Measurements from ENCODE around the gene TLX2. TPM values are rescaled to one million over a fixed set of nuclear protein-coding genes. Genes with fewer than 3 reads are reported as not detected.
A peak's percentile ranks its signal among the peaks of the same experiment; 100 is the strongest.

TLX2 gene
- polyA plus RNA-seq, 3 donors = not detected

DNA sequence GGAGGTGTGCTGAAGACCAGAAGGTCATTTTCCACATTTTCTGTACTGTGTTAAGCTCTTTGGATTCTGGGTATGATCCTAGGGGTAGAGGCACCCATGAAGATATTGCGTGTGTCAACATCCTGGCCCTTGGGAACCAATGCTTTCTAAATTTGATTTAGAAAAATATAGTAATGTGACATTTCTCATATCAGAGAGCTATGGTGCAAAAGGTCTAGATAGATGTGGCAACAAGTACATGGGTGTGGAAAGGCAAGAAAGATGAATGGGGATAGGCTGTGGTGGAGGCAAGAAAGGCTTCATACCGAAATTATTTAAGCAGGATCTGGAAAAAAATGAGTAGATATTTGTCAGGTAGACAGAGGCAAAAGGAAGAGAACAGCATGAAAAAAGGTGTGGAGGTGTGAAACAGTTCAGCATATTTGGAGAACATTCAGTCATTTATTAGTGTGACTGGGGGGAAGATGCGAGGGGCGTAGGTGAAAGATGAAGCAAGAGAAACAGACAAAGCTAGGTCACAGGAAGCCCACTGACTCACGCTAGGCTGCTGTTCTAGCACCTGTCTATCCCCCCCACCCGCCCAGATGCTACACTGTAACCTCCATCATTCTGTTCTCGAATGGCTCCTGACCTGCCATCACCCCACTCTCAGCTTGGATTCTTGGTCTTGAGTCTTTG lies 52.0 kb downstream of the TLX2 start:
- Histone ChIP-seq H3K36me3 (replicated peaks in 1 of 2; ENCODE audit: control insufficient read depth in 1 of 2, insufficient read depth in 2 of 2, low read length in 2 of 2) (no peaks in the 10 kb centered on the region), H3K27ac (ENCODE audit: low read depth in 1 of 2, low read length in 2 of 2) (peak overlapping the region in 1 of 2 donors; percentile 77), H3K9me3 (replicated peaks in 1 of 2; ENCODE audit: control insufficient read depth in 1 of 2, insufficient read depth in 1 of 2, low read length in 2 of 2) (no peaks in the 10 kb centered on the region), H3K27me3 (ENCODE audit: control insufficient read depth in 2 of 2, insufficient read depth in 2 of 2, low read length in 2 of 2) (no peaks in the 10 kb centered on the region), H3K79me2 (ENCODE audit: insufficient read depth, low read length) (no peaks in the 10 kb centered on the region), H2AFZ (ENCODE audit: insufficient read depth, low read depth, low read length, poor library complexity, severe bottlenecking) (peak overlapping the region; percentile 52), H3K4me2 (replicated peaks; ENCODE audit: extremely low read depth, low read length, poor library complexity, severe bottlenecking) (peak overlapping the region; percentile 47), H4K20me1 (ENCODE audit: insufficient read depth, low read length) (no peaks in the 10 kb centered on the region), H3K4me1 (ENCODE audit: control insufficient read depth in 1 of 2, insufficient read depth in 2 of 2, low read length in 2 of 2) (peaks cover 59 to 67% of the 10 kb centered on the region in 2 donors), H3K9ac (ENCODE audit: insufficient read depth, low read length, poor library complexity, severe bottlenecking) (no peak overlapping the region), H3K4me3 (replicated peaks in 1 of 3; ENCODE audit: low read depth in 2 of 3, low read length in 3 of 3) (peak overlapping the region in 1 of 3 experiments; percentile 34)
- peaks cover 0 to 3% (median 0%) of the 10 kb centered on the region in 7 donors for H3K9me3 Mint-ChIP-seq
- H3K36me3 Mint-ChIP-seq = peaks cover 0 to 4% of the 10 kb centered on the region in 2 donors
- DNase-seq = peak in 1 of 3 donors; percentile 33
- WGBS (ENCODE audit: insufficient coverage) = 73% methylated on average over 3 of the region's 7 CpGs
- intact Hi-C loops (cut with micrococcal nuclease) = no loop called here
- TF ChIP-seq CTCF (IDR thresholded peaks at IDR 0.05) = no peak
- H3K27ac Mint-ChIP-seq = peak overlapping the region; percentile 77 to 94 (median 91)
- H3K27me3 Mint-ChIP-seq (ENCODE audit: low read depth in 3 of 3) = no peaks in the 10 kb centered on the region
- peaks cover 62% of the 10 kb centered on the region for H3K4me1 Mint-ChIP-seq
- peak overlapping the region; percentile 3 to 19 for H3K4me3 Mint-ChIP-seq

GRCh38 chr2:74566754-74567085 lies 52.5 kb downstream of the TLX2 start:
- peak overlapping the region; percentile 47 for H3K4me2 ChIP-seq (replicated peaks; ENCODE audit: extremely low read depth, low read length, poor library complexity, severe bottlenecking)
- Mint-ChIP-seq H3K27me3 (ENCODE audit: low read depth in 3 of 3) (no peaks in the 10 kb centered on the region), H3K9me3 (peaks cover 0 to 3% (median 0%) of the 10 kb centered on the region in 7 donors), H3K36me3 (peaks cover 0 to 4% of the 10 kb centered on the region in 2 donors), H3K27ac (peak overlapping the region; percentile 77 to 94 (median 91)), H3K4me3 (peak overlapping the region; percentile 3 to 19), H3K4me1 (peaks cover 57% of the 10 kb centered on the region)
- no peak for TF ChIP-seq CTCF (IDR thresholded peaks at IDR 0.05)
- H3K4me1 ChIP-seq (ENCODE audit: control insufficient read depth in 1 of 2, insufficient read depth in 2 of 2, low read length in 2 of 2) = peaks cover 62 to 69% of the 10 kb centered on the region in 2 donors
- no peak overlapping the region for H3K9ac ChIP-seq (ENCODE audit: insufficient read depth, low read length, poor library complexity, severe bottlenecking)
- H3K4me3 ChIP-seq (replicated peaks in 1 of 3; ENCODE audit: low read depth in 2 of 3, low read length in 3 of 3) = peak overlapping the region in 1 of 3 experiments; percentile 34
- peak overlapping the region in 1 of 2 donors; percentile 77 for H3K27ac ChIP-seq (ENCODE audit: low read depth in 1 of 2, low read length in 2 of 2)
- no peaks in the 10 kb centered on the region for H3K79me2 ChIP-seq (ENCODE audit: insufficient read depth, low read length)
- peak in 2 of 3 donors; percentile 53 to 62 for DNase-seq
- intact Hi-C loops (cut with micrococcal nuclease) = no loop called here
- peak overlapping the region; percentile 52 for H2AFZ ChIP-seq (ENCODE audit: insufficient read depth, low read depth, low read length, poor library complexity, severe bottlenecking)
- H4K20me1 ChIP-seq (ENCODE audit: insufficient read depth, low read length) = no peaks in the 10 kb centered on the region
- no peaks in the 10 kb centered on the region for H3K36me3 ChIP-seq (replicated peaks in 1 of 2; ENCODE audit: control insufficient read depth in 1 of 2, insufficient read depth in 2 of 2, low read length in 2 of 2)
- H3K9me3 ChIP-seq (replicated peaks in 1 of 2; ENCODE audit: control insufficient read depth in 1 of 2, insufficient read depth in 1 of 2, low read length in 2 of 2) = no peaks in the 10 kb centered on the region
- no peaks in the 10 kb centered on the region for H3K27me3 ChIP-seq (ENCODE audit: control insufficient read depth in 2 of 2, insufficient read depth in 2 of 2, low read length in 2 of 2)

Other genes starting within 250 kb of the TLX2 start
- 1 to 10 TPM in 1 of 3 donors, under 1 TPM in 1, not detected in 1; 0.10 to 1.1 TPM for gene SLC4A5, start 171.0 kb upstream of the TLX2 start, polyA plus RNA-seq
- 10 to 100 TPM; 27.7 to 45.5 (median 45.5) TPM for gene DCTN1, start 134.1 kb upstream of the TLX2 start, polyA plus RNA-seq
- gene C2orf81, start 92.8 kb upstream of the TLX2 start, polyA plus RNA-seq = 1 to 10 TPM in 2 of 3 donors, under 1 TPM in 1; 0.49 to 1.7 (median 1.2) TPM
- gene WDR54, start 92.7 kb upstream of the TLX2 start, polyA plus RNA-seq = 10 to 100 TPM in 1 of 3 donors, 1 to 10 TPM in 2; 7.1 to 11.7 (median 7.9) TPM
- under 1 TPM in 1 of 3 donors, not detected in 2; 0.07 TPM for gene RTKN, start 72.5 kb upstream of the TLX2 start, polyA plus RNA-seq
- 10 to 100 TPM in 1 of 3 donors, 1 to 10 TPM in 2; 4.8 to 48.7 (median 4.8) TPM for gene INO80B, start 59.4 kb upstream of the TLX2 start, polyA plus RNA-seq
- gene WBP1, start 56.0 kb upstream of the TLX2 start, polyA plus RNA-seq = 100 to 1,000 TPM in 1 of 3 donors, 10 to 100 TPM in 2; 23.9 to 109 (median 31.0) TPM
- 10 to 100 TPM; 30.5 to 63.2 (median 36.4) TPM for gene MOGS, start 49.1 kb upstream of the TLX2 start, polyA plus RNA-seq
- gene MRPL53, start 41.8 kb upstream of the TLX2 start, polyA plus RNA-seq = 100 to 1,000 TPM in 2 of 3 donors, 10 to 100 TPM in 1; 48.6 to 133 (median 106) TPM
- 10 to 100 TPM in 1 of 3 donors, 1 to 10 TPM in 2; 2.2 to 15.8 (median 3.7) TPM for gene CCDC142, start 31.5 kb upstream of the TLX2 start, polyA plus RNA-seq
- gene TTC31, start 31.4 kb upstream of the TLX2 start, polyA plus RNA-seq = 10 to 100 TPM; 19.6 to 46.5 (median 21.3) TPM
- under 1 TPM in 2 of 3 donors, not detected in 1; 0.46 to 0.76 TPM for gene LBX2, start 14.8 kb upstream of the TLX2 start, polyA plus RNA-seq
- 10 to 100 TPM; 18.0 to 30.5 (median 20.5) TPM for gene PCGF1, start 6.8 kb upstream of the TLX2 start, polyA plus RNA-seq
- under 1 TPM in 1 of 3 donors, not detected in 2; 0.36 TPM for gene DQX1, start 11.8 kb downstream of the TLX2 start, polyA plus RNA-seq
- 100 to 1,000 TPM; 130 to 385 (median 149) TPM for gene AUP1, start 15.3 kb downstream of the TLX2 start, polyA plus RNA-seq
- 10 to 100 TPM; 11.3 to 20.5 (median 15.0) TPM for gene HTRA2, start 15.5 kb downstream of the TLX2 start, polyA plus RNA-seq
- 10 to 100 TPM; 18.2 to 35.0 (median 18.5) TPM for gene LOXL3, start 39.5 kb downstream of the TLX2 start, polyA plus RNA-seq
- 10 to 100 TPM; 48.0 to 53.6 (median 49.3) TPM for gene DOK1, start 40.3 kb downstream of the TLX2 start, polyA plus RNA-seq
- gene M1AP, start 133.9 kb downstream of the TLX2 start, polyA plus RNA-seq = 1 to 10 TPM in 2 of 3 donors, under 1 TPM in 1; 1.00 to 4.6 (median 1.8) TPM
- gene SEMA4F, start 139.8 kb downstream of the TLX2 start, polyA plus RNA-seq = under 1 TPM; 0.16 to 0.44 (median 0.43) TPM

All from CD14-positive monocyte (primary cell).